Astrocyte (in vitro differentiated cells and primary cell): ENCODE results near the gene LMX1A. TPM values are rescaled to one million over a fixed set of nuclear protein-coding genes. Genes with fewer than 3 reads are reported as not detected.

Experiments used
- DNase-seq: peaks from one replicate; pipeline ENCODE4 v3.0.0-alpha.2; 2010; ENCODE audit warnings: low read depth
- FAIRE-seq: peaks from 2 replicates; lab custom pipeline; 2011; peaks lifted over from hg19 to GRCh38; lab: Jason Lieb, UNC
- H2AFZ ChIP-seq: 2 replicates; pipeline ENCODE4 v1.6.0; 2012; ENCODE audit warnings: low read depth, low read length, inconsistent platforms
- H3K27ac ChIP-seq: 2 replicates; pipeline ENCODE4 v1.5.1; 2011; ENCODE audit warnings: low read depth, low read length, inconsistent platforms
- H3K27me3 ChIP-seq: 2 replicates; pipeline ENCODE4 v1.6.0; 2011; ENCODE audit warnings: low read length, inconsistent platforms; ENCODE audit not compliant: insufficient read depth
- H3K36me3 ChIP-seq: 2 replicates; pipeline ENCODE4 v1.5.1; 2011; ENCODE audit warnings: low read length, inconsistent platforms; ENCODE audit not compliant: insufficient read depth
- H3K4me1 ChIP-seq: 2 replicates; pipeline ENCODE4 v1.5.1; 2011; ENCODE audit warnings: low read length, inconsistent platforms; ENCODE audit not compliant: insufficient read depth
- H3K4me2 ChIP-seq: 2 replicates; pipeline ENCODE4 v1.6.0; 2012; ENCODE audit warnings: low read length, inconsistent platforms
- H3K4me3 ChIP-seq: 2 replicates; pipeline ENCODE4 v1.5.1; 2011; ENCODE audit warnings: low read depth, mild to moderate bottlenecking, low read length, inconsistent platforms; ENCODE audit not compliant: insufficient read depth
- H3K79me2 ChIP-seq: 2 replicates; pipeline ENCODE4 v1.6.0; 2012; ENCODE audit warnings: mild to moderate bottlenecking, low read length, inconsistent platforms; ENCODE audit not compliant: insufficient read depth
- H3K9ac ChIP-seq: 2 replicates; pipeline ENCODE4 v1.6.0; 2012; ENCODE audit warnings: mild to moderate bottlenecking, low read length, inconsistent platforms
- H3K9me3 ChIP-seq: 2 replicates; pipeline ENCODE4 v1.5.1; 2012; ENCODE audit warnings: low read depth, mild to moderate bottlenecking, low read length, inconsistent platforms; ENCODE audit not compliant: insufficient read depth
- H4K20me1 ChIP-seq: 2 replicates; pipeline ENCODE4 v1.6.0; 2012; ENCODE audit warnings: low read length, inconsistent platforms; ENCODE audit not compliant: insufficient read depth
- H3K27ac Mint-ChIP-seq: one replicate; pipeline ENCODE4 v1.8.0; 2021; ENCODE audit warnings: mild to moderate bottlenecking, mixed read lengths; ENCODE audit not compliant: unreplicated experiment
- H3K27me3 Mint-ChIP-seq: one replicate; pipeline ENCODE4 v1.8.0; 2021; ENCODE audit warnings: low read depth, mixed read lengths; ENCODE audit not compliant: unreplicated experiment
- H3K36me3 Mint-ChIP-seq: one replicate; pipeline ENCODE4 v1.8.0; 2021; ENCODE audit warnings: low read depth, mixed read lengths; ENCODE audit not compliant: unreplicated experiment
- H3K4me1 Mint-ChIP-seq: one replicate; pipeline ENCODE4 v1.8.0; 2021; ENCODE audit warnings: low read depth, mixed read lengths; ENCODE audit not compliant: unreplicated experiment
- H3K4me3 Mint-ChIP-seq: one replicate; pipeline ENCODE4 v1.8.0; 2021; ENCODE audit warnings: mild to moderate bottlenecking, moderate library complexity, mixed read lengths; ENCODE audit not compliant: unreplicated experiment
- H3K9me3 Mint-ChIP-seq: one replicate; pipeline ENCODE4 v1.8.0; 2021; ENCODE audit warnings: mild to moderate bottlenecking, mixed read lengths; ENCODE audit not compliant: unreplicated experiment
- CTCF ChIP-seq: IDR thresholded peaks from 2 replicates; pipeline ENCODE4 v1.5.1; 2011; ENCODE audit warnings: low read depth, mild to moderate bottlenecking, inconsistent platforms, low read length, moderate library complexity; ENCODE audit not compliant: insufficient read depth
- EZH2 ChIP-seq: IDR thresholded peaks from 2 replicates; pipeline ENCODE4 v1.6.1; 2012; ENCODE audit warnings: mild to moderate bottlenecking, low read length, inconsistent platforms; ENCODE audit not compliant: insufficient read depth
- total RNA-seq: library from RNA; stranded (reverse); gene quantifications from 2 replicates; pipeline ENCODE4 v1.2.1, GENCODE V29; 2021

LMX1A gene
- total RNA-seq, 1 donor from 2014 or later, result not detected

DNA sequence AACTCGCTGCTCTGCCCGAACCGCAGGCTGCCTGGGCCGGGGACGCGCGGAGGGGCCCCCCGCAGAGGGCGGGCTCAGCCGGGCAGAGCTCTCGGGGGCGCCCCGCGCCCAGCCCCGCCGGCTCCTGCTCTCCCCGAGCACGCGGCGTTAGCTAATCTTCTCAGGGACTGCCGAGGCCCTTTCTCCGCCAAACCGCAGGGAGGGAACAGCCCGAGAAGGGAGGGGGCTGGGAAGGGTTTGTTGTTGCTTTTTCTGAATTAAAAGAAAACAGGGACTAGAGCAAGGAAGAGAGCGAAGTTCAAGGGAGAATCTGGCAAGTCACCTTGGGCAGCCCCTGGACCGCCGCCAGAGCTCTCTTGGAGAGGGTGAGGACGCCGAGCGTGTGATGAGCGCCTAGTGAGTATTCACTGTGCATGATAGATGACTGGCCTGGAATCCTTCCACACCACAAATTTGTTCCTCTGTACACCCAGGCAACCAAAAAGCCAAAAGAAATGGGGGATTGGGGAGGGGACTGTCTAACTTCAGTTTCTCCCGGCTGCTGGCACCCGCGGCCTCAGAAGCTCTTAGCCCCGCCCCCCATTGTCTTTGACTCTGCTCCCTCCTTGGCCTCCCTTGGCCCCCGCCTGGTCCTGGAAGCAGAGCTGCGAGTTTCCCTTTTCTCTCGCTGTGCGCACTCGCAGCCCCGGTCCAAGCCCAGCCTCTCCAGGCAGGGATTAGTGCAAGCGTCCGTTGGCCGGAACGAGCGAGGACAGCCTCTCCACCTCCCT, 19.7 kb upstream of the LMX1A start:
- H3K4me3 ChIP-seq, result peak overlapping the region; percentile 47
- H3K27me3 Mint-ChIP-seq, result peaks cover 86% of the 10 kb centered on the region
- peak overlapping the region; percentile 81 for H3K4me3 Mint-ChIP-seq

GRCh38 chr1:165375623-165376022, 19.1 kb upstream of the LMX1A start:
- H3K9me3 ChIP-seq, result no peaks in the 10 kb centered on the region
- H3K27ac ChIP-seq, result no peak overlapping the region
- H4K20me1 ChIP-seq, result no peaks in the 10 kb centered on the region
- no peaks in the 10 kb centered on the region for H3K79me2 ChIP-seq
- DNase-seq, result no peak
- peak overlapping the region; percentile 47 for H3K4me3 ChIP-seq
- Mint-ChIP-seq H3K4me3 (no peak overlapping the region), H3K36me3 (no peaks in the 10 kb centered on the region), H3K4me1 (peaks cover 9% of the 10 kb centered on the region), H3K27me3 (peaks cover 85% of the 10 kb centered on the region), H3K27ac (no peak overlapping the region), H3K9me3 (no peaks in the 10 kb centered on the region)
- peak overlapping the region; percentile 25 for H3K9ac ChIP-seq
- no peak overlapping the region for H2AFZ ChIP-seq
- peaks cover 36% of the 10 kb centered on the region for H3K27me3 ChIP-seq
- no peak for TF ChIP-seq CTCF
- no peak for TF ChIP-seq EZH2
- H3K4me2 ChIP-seq, result peak overlapping the region; percentile 83
- H3K36me3 ChIP-seq, result no peaks in the 10 kb centered on the region
- peaks cover 13% of the 10 kb centered on the region for H3K4me1 ChIP-seq
- FAIRE-seq, result no peak

More for the DNA sequence above, 19.7 kb upstream of the LMX1A start:
- H3K36me3 Mint-ChIP-seq, result peaks cover under 1% of the 10 kb centered on the region
- H3K4me1 Mint-ChIP-seq, result peaks cover 9% of the 10 kb centered on the region
- Histone ChIP-seq H3K79me2 (no peaks in the 10 kb centered on the region), H3K4me1 (peaks cover 13% of the 10 kb centered on the region), H3K36me3 (no peaks in the 10 kb centered on the region), H3K9ac (peak overlapping the region; percentile 25), H2AFZ (peak overlapping the region; percentile 44), H3K9me3 (no peaks in the 10 kb centered on the region), H3K27me3 (peaks cover 37% of the 10 kb centered on the region), H3K27ac (no peak overlapping the region), H4K20me1 (no peaks in the 10 kb centered on the region), H3K4me2 (peak overlapping the region; percentile 83)
- H3K27ac Mint-ChIP-seq, result no peak overlapping the region
- TF ChIP-seq CTCF, result no peak
- peak; percentile 85 for DNase-seq
- FAIRE-seq, result no peak
- H3K9me3 Mint-ChIP-seq, result no peaks in the 10 kb centered on the region

GRCh38 chr1:165371588-165372225, 15.2 kb upstream of the LMX1A start:
- Mint-ChIP-seq H3K4me3 (no peak overlapping the region), H3K27ac (no peak overlapping the region), H3K27me3 (peaks cover 90% of the 10 kb centered on the region), H3K4me1 (peaks cover 5% of the 10 kb centered on the region), H3K36me3 (no peaks in the 10 kb centered on the region), H3K9me3 (no peaks in the 10 kb centered on the region)
- Histone ChIP-seq H3K4me2 (no peak overlapping the region), H3K27ac (no peak overlapping the region), H3K9me3 (no peaks in the 10 kb centered on the region), H3K79me2 (no peaks in the 10 kb centered on the region), H3K4me3 (no peak overlapping the region), H2AFZ (no peak overlapping the region), H3K4me1 (peaks cover 11% of the 10 kb centered on the region), H4K20me1 (peaks cover 3% of the 10 kb centered on the region), H3K27me3 (peaks cover 39% of the 10 kb centered on the region), H3K9ac (no peak overlapping the region), H3K36me3 (no peaks in the 10 kb centered on the region)
- TF ChIP-seq CTCF (no peak), EZH2 (no peak)
- DNase-seq (peak; percentile 8), FAIRE-seq (no peak)
